ENCODE results near the gene ZNF669. TPM values are rescaled to one million over a fixed set of nuclear protein-coding genes. Genes with fewer than 3 reads are reported as not detected.

The ZNF669 gene
- total RNA-seq, 3 donors from 2014 or later: 8.2 to 9.9 (median 9.8) TPM

GRCh38 chr1:247064304-247064703 is 39.9 kb downstream of the ZNF669 start:
- H3K4me1 Mint-ChIP-seq (ENCODE audit: low read depth): no peaks in the 10 kb centered on the region
- no peaks in the 10 kb centered on the region for H3K27me3 Mint-ChIP-seq (ENCODE audit: low read depth)
- DNase-seq: no peak
- no peak overlapping the region for H3K4me3 Mint-ChIP-seq
- ATAC-seq: no peak
- H3K9me3 Mint-ChIP-seq: peaks cover 38% of the 10 kb centered on the region
- peaks cover 34% of the 10 kb centered on the region for H3K36me3 Mint-ChIP-seq (ENCODE audit: insufficient read depth)

GRCh38 chr1:247060771-247061170 is 43.4 kb downstream of the ZNF669 start:
- H3K27me3 Mint-ChIP-seq (ENCODE audit: low read depth): no peaks in the 10 kb centered on the region
- DNase-seq (no peak), ATAC-seq (no peak)
- H3K36me3 Mint-ChIP-seq (ENCODE audit: insufficient read depth): peaks cover 46% of the 10 kb centered on the region
- no peak overlapping the region for H3K4me3 Mint-ChIP-seq
- H3K9me3 Mint-ChIP-seq: peaks cover 60% of the 10 kb centered on the region
- no peaks in the 10 kb centered on the region for H3K4me1 Mint-ChIP-seq (ENCODE audit: low read depth)

GRCh38 chr1:247056071-247056470 is 48.1 kb downstream of the ZNF669 start:
- Mint-ChIP-seq H3K27me3 (ENCODE audit: low read depth) (no peaks in the 10 kb centered on the region), H3K36me3 (ENCODE audit: insufficient read depth) (peaks cover 29% of the 10 kb centered on the region), H3K4me3 (no peak overlapping the region), H3K4me1 (ENCODE audit: low read depth) (peaks cover 6% of the 10 kb centered on the region), H3K9me3 (peaks cover 65% of the 10 kb centered on the region)
- ATAC-seq (no peak), DNase-seq (no peak)

- no peaks in the 10 kb centered on the region for H3K27me3 Mint-ChIP-seq (ENCODE audit: low read depth)
- H3K9me3 Mint-ChIP-seq: peaks cover 63% of the 10 kb centered on the region
- DNase-seq: no peak
- no peak for ATAC-seq
- no peak overlapping the region for H3K4me3 Mint-ChIP-seq
- H3K4me1 Mint-ChIP-seq (ENCODE audit: low read depth): peaks cover 6% of the 10 kb centered on the region
- peaks cover 29% of the 10 kb centered on the region for H3K36me3 Mint-ChIP-seq (ENCODE audit: insufficient read depth)
Measured at GRCh38 chr1:247054992-247055415, 49.2 kb downstream of the ZNF669 start.

Other genes starting within 250 kb of the ZNF669 start
- 10 to 100 TPM; 49.4 to 55.4 (median 51.7) TPM for gene AHCTF1, start 172.4 kb downstream of the ZNF669 start, total RNA-seq
- gene ZNF695, start 96.3 kb downstream of the ZNF669 start, total RNA-seq: under 1 TPM; 0.14 to 0.48 (median 0.29) TPM
- 1 to 10 TPM; 2.8 to 3.5 (median 2.8) TPM for gene ZNF670, start 25.5 kb downstream of the ZNF669 start, total RNA-seq
- 10 to 100 TPM; 16.6 to 19.6 (median 17.0) TPM for gene ZNF124, start 67.7 kb upstream of the ZNF669 start, total RNA-seq
- gene VN1R5, start 151.7 kb upstream of the ZNF669 start, total RNA-seq: not detected
- 10 to 100 TPM; 12.9 to 19.8 (median 17.6) TPM for gene ZNF496, start 227.5 kb upstream of the ZNF669 start, total RNA-seq

Data from activated T-cell treated with anti-CD3 and anti-CD28 coated beads, Interleukin-2, amount 50 U/mL, for 4 hours (primary cell).